ENCODE results near the gene MAD1L1.

DNA sequence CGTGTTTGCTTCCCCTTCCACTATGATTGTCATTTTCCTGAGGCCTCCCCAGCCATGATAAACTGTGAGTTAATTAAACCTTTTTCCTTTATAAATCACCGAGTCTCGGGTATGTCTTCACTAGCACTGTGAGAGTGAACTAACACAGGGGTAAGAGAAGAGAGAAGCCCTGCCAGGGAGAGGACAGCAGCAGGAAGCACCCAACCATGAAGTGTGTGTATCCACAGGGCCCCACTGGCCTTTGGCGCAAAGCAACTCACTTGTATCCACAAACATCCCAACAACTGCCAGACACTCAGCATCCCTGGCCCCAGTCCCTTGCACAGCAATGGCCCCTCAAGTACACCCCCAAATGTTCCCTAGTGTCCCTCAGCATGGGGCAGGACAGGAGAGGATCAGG is 115.1 kb downstream of the MAD1L1 start:
- TF ChIP-seq, protein P1, sequence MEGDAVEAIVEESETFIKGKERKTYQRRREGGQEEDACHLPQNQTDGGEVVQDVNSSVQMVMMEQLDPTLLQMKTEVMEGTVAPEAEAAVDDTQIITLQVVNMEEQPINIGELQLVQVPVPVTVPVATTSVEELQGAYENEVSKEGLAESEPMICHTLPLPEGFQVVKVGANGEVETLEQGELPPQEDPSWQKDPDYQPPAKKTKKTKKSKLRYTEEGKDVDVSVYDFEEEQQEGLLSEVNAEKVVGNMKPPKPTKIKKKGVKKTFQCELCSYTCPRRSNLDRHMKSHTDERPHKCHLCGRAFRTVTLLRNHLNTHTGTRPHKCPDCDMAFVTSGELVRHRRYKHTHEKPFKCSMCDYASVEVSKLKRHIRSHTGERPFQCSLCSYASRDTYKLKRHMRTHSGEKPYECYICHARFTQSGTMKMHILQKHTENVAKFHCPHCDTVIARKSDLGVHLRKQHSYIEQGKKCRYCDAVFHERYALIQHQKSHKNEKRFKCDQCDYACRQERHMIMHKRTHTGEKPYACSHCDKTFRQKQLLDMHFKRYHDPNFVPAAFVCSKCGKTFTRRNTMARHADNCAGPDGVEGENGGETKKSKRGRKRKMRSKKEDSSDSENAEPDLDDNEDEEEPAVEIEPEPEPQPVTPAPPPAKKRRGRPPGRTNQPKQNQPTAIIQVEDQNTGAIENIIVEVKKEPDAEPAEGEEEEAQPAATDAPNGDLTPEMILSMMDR (IDR thresholded peaks at IDR 0.05), result no peak
- TF ChIP-seq POLR2A (IDR thresholded peaks at IDR 0.05), result no peak
